Superior temporal gyrus (tissue), 1 donor: ENCODE measurements around the gene OR52E6.

Experiments used
- DNase-seq: peaks from one replicate; pipeline ENCODE4 v3.0.0-alpha.2; 2016; ENCODE audit errors: extremely low spot score

Gene OR52E6

DNA sequence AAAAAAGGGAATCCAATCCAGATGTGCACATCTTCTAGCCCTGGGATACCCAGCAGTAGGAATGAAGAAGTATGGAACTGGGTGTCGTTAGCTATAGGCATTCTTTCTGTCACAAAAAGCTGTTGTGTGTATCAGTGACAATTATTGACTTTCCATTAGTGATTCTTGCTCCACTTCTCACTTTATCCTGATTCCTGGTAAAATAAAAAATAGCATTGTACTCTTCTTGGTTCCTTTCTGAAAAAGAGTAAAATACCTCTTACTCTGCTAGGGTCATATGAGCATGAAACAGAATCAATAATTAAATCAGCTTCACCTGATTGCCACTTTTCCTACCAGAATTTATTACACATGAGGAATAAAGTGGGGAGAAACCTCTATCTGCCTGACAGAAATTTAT lies at the start of gene OR52E6:
OR52E6 (minus strand) TSS at position 101 of the 400 bp plus-strand sequence; CDS start at position 101, 0 bp downstream.
- no peak for DNase-seq

DNA sequence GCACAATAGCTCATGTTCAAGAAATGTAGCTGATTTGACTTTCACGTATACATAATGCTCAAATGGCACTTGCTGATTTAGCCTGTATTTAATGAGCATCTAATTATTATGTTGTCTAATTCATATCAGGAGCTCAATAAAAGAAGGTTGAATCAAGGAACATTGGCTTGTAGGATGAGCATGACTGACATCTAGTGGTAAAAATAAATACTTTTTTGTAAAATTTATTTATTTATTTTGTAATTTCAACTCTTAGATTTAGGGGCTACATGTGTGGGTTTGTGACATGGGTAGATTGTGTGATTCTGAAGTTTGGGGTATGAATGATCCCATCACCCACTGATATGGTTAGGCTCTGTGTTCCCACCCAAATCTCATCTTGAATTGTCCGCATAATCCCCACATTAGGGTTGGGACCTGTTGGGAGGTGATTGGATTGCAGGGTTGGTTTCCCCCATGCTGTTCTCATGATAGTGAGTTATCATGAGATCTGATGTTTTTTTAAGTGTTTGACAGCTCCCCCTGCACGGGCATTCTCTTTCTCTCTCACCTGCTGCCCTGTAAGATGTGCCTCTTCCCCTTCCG lies 49.6 kb upstream of the OR52E6 start:
- DNase-seq = peak; percentile 44

DNA sequence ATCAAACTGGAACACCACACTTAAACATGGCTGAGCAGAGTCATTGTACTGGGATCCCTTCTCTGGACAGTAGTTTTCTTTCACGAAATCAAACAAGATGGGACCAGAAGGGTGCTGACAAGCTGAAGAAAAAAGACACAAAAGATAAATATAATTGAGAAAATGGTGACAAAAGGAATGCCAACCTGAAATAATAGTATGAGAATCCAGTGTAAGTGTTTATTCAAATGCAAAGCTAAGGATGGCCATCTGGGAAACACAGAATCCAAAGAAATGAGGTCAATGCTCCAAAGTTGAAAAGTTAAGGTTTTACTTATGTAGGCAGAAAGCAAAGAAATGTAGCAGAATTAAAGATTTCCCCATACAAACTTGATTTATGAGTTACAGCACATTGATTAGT lies 46.0 kb upstream of the OR52E6 start:
- no peak for DNase-seq

DNA sequence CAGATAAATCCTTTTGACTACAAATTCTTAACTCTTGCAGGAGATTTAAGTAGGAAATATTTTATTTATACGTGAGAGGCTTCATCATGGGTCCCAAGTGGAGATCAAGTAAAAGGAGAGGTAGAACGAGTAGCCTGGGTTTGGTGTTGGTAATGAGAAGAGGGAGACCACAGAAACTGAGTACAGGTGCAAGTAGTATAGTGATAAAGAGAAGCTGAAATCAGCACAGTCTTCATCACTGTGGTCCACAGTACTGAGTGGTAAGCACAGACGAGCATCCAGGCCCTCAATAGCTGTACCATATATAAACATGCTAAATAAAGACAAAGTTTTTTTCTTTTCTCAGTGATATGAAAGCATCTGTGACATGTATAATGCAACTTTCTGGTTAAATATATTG lies 45.5 kb upstream of the OR52E6 start:
- no peak for DNase-seq

DNA sequence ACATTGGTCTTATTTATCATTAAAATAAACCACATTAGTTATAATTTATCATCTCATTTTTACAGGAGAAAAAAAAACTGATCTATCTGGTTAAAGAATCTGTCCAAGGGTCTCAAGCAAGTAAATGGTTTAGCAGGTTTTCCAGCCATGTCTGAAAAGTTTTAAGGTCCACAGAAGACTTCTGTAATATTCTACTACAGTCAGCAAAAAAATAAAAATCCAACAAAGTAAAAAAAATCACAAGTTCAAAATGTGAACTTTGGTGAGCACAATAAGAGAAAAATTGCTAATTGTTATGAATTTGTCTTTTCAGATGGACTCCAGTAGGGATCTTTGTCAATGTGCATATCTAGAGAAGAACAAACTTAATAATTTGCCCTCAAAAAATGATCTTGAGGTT lies 40.1 kb upstream of the OR52E6 start:
- DNase-seq = no peak

DNA sequence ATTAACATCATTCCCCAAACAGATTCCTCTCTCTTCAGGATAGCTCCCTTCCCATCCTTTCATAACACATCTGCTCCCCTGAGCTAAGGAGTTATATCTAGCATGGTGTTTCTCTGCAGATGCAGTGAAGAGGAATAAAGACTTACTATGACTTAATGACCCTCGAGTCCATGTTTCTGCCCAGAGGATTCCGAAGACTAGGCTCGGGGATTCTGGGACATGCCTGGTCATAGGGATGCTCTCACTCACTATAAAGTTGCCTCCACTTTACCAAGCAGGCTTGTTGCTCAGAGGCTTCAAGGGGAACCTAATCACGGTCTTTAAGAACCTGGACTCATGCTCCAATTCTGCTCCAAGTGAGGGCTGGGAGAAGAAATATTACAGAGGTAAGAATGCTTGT lies 38.6 kb upstream of the OR52E6 start, which contains the start of gene OR52E4:
OR52E4 (plus strand) TSS at position 301 of the 400 bp plus-strand sequence. CDS start 3,664 bp downstream, outside the sequence.
- DNase-seq = no peak

DNA sequence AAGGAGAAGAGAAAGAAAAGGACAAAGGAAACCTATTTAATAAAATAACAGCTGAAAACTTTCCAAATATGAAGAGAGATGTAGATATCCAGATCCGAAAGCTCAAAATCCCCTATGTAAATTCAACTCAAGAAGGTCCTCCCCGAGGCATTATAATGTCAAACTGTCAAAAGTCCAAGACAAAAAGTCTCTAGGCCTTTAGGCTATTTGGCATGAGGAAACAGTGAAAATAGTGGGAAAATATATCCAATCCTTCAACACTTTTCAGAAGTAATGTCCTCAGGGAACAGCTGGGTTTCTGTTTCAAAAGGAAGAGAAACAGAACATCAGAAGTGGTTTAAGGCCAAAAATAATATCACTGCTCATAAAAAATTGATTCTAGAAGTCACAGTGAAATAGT lies 36.9 kb upstream of the OR52E6 start:
- DNase-seq = no peak

DNA sequence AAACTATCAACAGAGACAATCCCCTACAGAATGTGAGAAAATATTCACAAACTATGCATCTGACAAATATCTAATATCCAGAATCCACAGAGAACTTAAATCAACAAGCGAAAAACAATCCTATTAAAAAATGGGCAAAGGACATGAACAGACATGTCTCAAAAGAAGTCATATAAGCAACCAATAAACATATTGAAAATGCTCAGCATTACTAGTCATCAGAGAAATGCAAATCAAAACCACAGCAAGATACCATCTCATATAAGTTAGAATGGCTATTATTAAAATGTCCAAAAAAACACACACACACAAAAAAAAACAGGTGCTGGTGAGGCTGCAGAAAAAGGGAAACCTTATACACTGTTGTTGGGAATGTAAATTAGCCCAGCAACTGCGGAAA lies 24.1 kb upstream of the OR52E6 start:
- no peak for DNase-seq

DNA sequence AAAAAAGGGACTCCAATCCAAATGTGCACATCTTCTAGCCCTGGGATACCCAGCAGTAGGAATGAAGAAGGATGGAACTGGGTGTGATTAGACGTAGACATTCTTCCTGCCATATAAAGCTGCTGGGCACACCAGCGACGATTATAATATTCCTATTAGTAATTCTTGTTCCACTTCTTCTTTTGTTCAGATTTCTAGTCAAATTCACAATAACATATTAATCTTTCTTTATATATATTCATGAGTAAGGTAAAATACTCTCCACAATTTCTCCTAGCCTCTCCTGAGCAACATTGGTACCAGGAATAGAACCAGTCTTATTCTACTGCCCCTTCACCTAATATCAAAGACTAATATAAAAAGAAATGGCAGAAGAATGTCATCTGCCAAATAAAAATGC lies 15.9 kb upstream of the OR52E6 start, which contains the start of gene OR52E8:
OR52E8 (minus strand) TSS at position 101 of the 400 bp plus-strand sequence; CDS start at position 101, 0 bp downstream.
- DNase-seq = no peak

DNA sequence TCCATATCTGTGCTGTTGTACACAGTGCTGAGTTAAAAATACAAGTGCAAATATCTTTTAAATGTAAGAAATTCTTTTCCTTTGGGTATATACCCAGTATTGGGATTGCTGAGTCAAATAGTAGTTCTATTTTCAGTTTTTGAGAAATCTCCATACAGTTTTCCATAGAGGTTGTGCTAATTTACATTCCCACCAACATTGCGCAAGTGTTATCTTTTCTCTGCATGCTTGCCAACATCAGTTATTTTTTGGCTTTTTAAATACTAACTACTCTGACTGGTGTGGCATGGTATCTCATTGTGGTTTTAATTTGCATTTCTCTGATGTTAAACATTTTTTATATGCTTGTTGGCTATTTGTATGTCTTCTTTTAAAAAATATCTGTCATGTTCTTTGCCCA lies 9.3 kb upstream of the OR52E6 start:
- no peak for DNase-seq

DNA sequence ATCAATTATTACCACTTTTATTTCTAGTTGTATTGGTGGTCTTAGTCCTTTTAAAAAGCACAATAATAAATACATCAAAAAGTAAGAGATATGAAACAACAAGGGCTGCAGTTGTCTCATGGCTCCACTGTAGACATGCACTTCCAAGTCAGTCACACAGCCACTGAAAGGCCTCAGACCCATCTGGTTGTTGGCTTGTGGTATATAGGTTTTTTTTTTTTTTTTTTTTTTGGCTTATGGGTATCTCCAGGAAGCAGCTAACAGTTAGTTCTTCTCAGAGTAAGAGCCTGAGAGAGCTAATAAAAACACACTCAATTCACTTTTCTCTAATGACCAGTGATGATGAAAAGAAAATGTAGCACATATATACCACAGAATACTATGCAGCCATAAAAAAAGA lies 6.0 kb upstream of the OR52E6 start:
- no peak for DNase-seq

DNA sequence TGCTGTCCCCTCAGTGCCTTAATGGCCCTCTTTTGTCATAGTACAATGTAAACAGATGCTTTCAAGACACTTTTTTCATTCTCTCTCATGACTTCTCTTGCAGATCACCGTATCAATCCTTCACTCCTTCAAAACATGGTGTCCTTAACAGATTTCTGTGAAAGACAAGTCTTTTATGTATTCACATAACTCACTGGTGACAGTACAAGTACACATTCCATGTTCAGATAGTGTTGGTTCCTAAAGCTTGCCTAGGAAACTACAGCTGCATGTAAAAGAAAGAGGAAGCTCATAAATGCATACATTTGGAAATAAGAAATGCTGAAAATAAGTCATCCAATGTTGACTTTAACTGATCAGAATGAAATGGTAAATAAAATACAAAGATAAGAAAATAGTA lies 5.0 kb upstream of the OR52E6 start:
- no peak for DNase-seq

DNA sequence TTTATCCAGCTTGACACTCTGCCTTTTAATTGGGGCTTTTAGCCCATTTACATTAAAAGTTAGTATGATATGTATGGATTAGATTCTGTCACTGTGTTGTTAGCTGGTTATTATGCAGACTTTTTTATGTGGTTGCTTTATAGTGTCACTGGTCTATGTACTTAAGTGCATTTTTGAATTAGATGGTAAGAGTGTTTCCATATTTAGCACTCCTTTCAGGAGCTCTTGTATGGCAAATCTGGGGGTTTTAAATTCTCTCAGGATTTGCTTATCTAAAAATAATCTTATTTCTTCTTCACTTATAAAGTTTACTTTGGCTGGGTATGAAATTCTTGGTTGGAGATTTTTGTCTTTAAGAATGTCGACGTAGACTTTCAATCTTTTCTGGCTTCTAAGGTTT lies 4.0 kb downstream of the OR52E6 start:
- DNase-seq = no peak

DNA sequence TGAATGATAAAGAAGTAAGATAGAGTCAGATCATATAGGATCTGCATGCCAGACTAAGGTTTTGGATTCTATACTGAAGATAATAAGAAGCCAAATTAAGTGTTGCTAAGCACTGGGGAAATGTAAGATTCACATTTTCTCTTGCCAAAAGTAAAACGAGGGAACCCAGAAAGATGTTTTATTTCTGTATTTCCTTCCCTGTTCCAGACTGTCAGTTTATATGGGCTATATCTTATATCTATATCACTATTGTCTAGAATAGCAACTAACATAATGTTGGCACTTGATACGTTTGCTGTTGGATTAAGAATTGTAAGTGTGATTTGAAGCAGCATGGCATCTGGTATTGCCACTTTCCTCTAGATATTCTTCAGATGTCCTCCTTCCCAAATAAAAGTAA lies 8.3 kb downstream of the OR52E6 start:
- no peak for DNase-seq

DNA sequence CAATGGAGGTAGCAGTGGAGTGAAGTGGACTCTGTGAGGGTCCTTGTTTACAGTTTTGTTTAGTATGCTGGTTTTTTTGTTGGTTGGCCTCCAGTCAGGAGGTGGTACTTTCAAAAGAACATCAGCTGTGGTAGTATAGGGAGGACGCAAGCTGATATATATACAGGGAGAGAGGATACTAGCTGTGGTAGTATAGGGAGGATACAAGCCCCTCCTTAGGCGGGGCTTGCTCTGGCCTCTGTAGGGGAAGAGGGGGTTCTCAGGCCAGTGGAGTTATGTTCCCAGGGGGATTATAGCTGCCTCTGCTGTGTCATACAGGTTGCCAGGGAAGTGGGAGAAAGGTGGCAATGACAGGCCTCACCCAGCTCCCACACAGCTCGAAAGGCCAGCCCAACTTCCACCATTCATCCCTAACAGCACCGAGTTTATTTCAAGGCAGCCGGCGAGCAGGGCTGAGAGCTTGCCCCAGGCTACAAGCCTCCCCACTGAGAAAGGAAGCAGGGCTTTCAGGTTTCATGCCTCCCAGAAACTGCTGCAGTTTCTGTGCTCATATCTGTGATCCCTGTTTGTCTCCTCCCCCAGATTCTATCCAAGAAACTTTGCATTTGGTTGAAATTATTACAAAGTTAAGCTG lies 10.4 kb downstream of the OR52E6 start:
- DNase-seq = no peak

DNA sequence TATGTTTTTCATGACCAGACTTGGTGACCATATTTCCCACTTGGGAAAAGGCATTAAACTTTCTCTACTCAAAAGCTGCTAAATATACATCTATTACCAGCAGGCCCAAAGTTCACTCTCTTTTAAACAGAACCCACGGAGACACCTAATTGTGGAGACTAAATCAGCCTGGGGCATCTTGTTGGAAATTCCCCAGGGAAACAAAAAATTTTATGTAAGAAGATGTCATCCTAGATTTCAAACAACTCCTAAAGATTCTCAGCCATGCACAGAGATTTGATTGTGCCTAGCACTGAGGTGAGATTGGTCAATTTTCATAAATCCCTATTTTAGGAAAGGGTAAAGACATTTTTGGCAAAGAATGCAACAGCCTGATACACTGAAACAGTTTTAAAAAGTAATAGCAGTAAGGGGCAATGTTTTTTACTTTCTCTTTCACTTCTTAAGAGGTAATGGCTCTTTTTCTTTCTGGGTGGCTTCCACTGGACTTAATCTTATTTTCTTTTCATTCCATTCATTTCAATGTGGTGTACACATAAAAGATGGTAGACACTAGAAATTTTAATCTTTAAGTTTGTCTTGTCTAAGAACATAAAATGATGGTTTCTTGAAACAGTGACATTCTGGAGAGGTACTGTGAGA lies 23.3 kb downstream of the OR52E6 start:
- DNase-seq = no peak

DNA sequence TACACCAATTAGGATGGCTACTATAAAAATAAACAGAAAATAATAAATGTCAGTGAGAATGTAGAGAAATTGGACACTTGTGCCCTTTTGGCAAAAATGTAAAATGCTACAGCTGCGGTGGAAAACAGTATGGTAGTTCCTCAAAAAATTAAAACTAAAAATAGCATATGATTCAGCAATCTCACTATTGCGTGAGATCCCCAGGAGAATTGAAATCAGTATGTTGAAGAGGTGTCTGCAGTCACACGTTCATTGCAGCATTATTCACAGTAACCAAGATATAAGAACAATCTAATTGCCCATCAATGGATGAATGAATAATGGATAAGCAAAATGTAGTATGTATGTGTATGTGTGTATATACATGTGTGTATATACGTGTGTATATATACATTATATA lies 26.2 kb downstream of the OR52E6 start:
- no peak for DNase-seq

DNA sequence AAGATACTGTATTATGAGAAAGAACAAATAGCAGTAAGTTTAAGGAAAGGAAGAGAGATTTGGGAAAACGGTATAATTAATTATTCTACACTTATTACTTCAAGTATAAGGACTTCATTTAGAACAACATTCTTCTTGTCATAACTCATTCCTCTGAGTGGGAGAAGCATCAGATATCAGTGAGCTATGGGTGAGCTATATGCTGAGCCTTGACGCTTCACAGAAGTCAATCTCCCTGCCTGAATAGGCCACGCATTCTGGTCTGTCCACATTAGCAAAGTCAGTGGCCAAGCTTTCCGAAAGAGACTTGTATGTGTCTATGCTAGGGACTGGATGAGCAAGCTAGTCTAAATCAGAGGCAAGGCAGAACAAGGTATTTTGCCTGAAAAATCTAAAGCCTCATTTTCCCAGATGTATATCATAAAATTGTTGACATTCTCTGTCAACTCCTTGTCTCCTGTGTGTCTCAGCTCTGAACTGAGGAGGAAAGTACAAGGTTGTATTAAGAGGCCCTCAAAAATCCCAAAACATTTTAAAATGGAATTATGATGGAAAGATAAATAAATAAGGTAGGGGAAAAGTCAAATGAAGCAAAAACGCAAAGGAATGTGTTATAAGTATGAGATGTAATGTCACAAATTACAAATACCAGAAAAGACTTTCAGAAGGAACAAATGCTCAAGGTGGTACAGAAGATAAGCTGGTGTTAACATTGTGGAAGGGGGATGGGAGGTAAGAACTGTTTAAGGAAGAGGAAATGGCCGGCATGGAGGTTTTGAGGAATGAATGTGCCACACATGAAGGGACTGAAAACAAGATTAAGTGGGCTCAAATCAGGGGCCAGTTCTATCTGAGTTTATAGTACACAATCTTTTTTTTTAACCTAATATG lies 31.5 kb downstream of the OR52E6 start:
- DNase-seq = no peak

DNA sequence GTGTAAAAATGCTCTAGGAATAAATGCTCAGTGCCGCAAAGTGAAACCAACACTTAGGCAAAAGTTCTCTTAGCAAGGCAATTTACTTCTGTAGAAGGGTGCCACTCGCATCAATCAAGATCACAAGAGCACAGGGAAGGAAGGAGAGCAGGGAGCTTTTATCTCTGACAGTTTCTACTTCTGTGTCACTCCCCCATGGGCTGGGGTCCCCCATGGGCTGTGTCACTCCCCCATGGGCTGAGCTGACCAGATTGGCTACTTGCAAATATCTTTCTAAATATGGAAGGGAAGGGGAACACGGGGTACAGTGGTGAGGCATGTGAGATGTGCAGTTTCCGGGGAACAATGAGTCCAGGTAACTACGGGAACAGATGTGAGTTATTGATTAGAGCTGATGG lies 32.6 kb downstream of the OR52E6 start:
- no peak for DNase-seq

DNA sequence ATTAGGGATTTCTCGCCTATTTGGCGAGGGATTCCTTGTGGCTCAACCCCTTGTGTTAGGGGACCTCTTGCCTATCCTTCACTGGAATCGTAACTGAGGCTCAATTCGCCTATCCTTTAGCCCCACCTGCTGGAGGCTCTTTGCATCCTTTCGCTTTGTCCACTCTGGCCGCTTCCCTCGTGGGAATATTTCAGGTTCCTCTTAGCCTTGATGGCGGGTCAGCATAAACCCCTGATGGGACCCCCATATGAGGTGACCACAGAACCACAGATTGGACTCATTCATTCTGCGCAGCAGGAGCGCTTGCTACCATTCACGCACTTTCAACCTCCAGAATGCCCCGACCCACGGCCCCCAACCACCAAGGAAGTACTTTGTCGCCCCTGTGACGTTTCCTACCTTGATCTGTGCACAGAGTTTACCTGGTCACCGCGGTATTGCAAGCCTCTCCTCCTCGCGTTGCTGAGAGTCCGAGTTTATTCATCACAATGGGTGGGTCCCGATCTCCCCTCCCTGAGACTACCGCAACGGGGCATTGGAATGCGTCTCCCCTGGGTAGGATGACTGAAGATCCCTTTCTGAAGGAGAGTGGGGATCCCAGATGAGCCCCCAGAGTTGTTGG lies 33.1 kb downstream of the OR52E6 start, which contains the start of gene OR52N2:
OR52N2 (plus strand) TSS at position 425 of the 622 bp plus-strand sequence. CDS start 11,412 bp downstream, outside the sequence.
- DNase-seq = peak; percentile 91

DNA sequence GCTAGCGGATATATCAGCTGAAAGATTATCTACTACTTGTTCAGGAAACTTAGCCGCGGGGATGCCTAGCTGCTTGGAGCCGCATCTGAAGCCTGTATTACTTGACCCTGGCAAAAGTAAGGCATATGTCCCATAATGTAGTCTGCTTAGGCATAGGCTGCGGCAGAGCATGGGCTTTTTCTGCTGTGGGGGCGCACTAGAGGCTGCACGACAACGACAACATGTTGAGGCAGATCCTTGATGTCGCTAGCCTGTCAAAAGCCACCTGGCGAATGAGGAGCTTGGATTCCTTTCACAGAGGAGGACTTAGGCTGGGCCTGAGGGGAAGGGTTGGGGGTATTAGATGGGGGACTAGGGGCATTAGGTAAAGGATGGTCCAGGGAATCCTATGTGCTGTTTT lies 34.1 kb downstream of the OR52E6 start:
- DNase-seq = no peak

DNA sequence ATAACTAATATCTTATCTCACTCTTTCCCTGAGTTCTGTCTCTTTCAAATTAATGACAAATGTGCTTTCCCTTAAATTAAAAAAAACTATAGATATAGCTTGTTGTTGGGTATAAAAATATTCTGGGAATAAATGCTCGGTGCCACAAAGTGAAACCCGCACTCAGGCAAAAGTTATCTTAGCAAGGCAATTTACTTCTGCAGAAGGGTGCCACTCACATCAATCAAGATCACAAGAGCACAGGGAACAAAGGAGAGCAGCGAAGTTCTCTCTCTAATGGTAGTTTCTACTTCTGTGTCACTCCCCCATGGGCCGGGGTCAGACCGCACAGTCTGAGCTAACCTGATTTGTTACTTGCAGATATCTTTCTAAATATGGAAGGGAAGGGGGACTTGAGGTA lies 37.7 kb downstream of the OR52E6 start:
- DNase-seq = no peak
